Osteoblast (primary cell): Measurements from ENCODE around the gene DCAF6. TPM values are rescaled to one million over a fixed set of nuclear protein-coding genes. Genes with fewer than 3 reads are reported as not detected.
"Not testable (repeated sequence)": the region's sequence is repeated elsewhere in the genome, so short reads cannot be mapped to it uniquely, and the experiment has no call there.

ENCODE experiments used
- DNase-seq: peaks from one replicate; pipeline ENCODE4 v3.0.0; 2011; ENCODE audit warnings: low spot score, mixed read lengths; ENCODE audit not compliant: insufficient read length; ENCODE audit errors: missing footprints
- H2AFZ ChIP-seq: 2 replicates; pipeline ENCODE4 v1.6.0; 2011; ENCODE audit warnings: mild to moderate bottlenecking, low read length
- H3K27ac ChIP-seq: 2 replicates; pipeline ENCODE4 v1.5.1; 2011; ENCODE audit warnings: mild to moderate bottlenecking, low read depth, low read length, moderate library complexity
- H3K27me3 ChIP-seq: 2 replicates; pipeline ENCODE4 v1.6.0; 2012; ENCODE audit warnings: mild to moderate bottlenecking, control low read depth, inconsistent platforms, low read length, moderate library complexity; ENCODE audit not compliant: insufficient read depth
- H3K36me3 ChIP-seq: 2 replicates; pipeline ENCODE4 v1.5.1; 2011; ENCODE audit warnings: mild to moderate bottlenecking, low read length, control low read depth, moderate library complexity; ENCODE audit not compliant: insufficient read depth
- H3K4me1 ChIP-seq: 2 replicates; pipeline ENCODE4 v1.5.1; 2011; ENCODE audit warnings: mild to moderate bottlenecking, low read length, control low read depth, moderate library complexity; ENCODE audit not compliant: insufficient read depth
- H3K4me2 ChIP-seq: 2 replicates; pipeline ENCODE4 v1.6.0; 2011; ENCODE audit warnings: mild to moderate bottlenecking, low read length; ENCODE audit not compliant: insufficient read depth
- H3K4me3 ChIP-seq: fragments of 200-600 bp; sonication (generic); 3 replicates; pipeline ENCODE4 v1.5.1; 2012; ENCODE audit warnings: mild to moderate bottlenecking, low read length, inconsistent platforms; ENCODE audit not compliant: insufficient read depth
- H3K79me2 ChIP-seq: 2 replicates; pipeline ENCODE4 v1.6.0; 2012; ENCODE audit warnings: mild to moderate bottlenecking, low read length, control low read depth, inconsistent platforms; ENCODE audit not compliant: insufficient read depth
- H3K9me3 ChIP-seq: 2 replicates; pipeline ENCODE4 v1.5.1; 2011; ENCODE audit warnings: low read depth, low read length, control low read depth
- H4K20me1 ChIP-seq: 2 replicates; pipeline ENCODE4 v1.6.0; 2012; ENCODE audit warnings: mild to moderate bottlenecking, low read length, control low read depth; ENCODE audit not compliant: insufficient read depth
- total RNA-seq: library from RNA; depleted of rRNA; stranded (reverse); fragments of >200 nt; gene quantifications from 2 replicates; pipeline ENCODE4 v1.2.3, GENCODE V29; 2012
- TF ChIP-seq, protein P1 (sequence below): IDR thresholded peaks from 2 replicates; pipeline ENCODE4 v1.5.1; 2011; ENCODE audit warnings: mild to moderate bottlenecking, low read depth, low read length, moderate library complexity; ENCODE audit errors: extremely low read depth

DCAF6 gene
- total RNA-seq: 91.6 and 102 TPM in 2 replicates

GRCh38 chr1:167936068-167936929 is at the start of gene DCAF6:
Gene DCAF6 (plus strand): TSS chr1:167936683. CDS start chr1:167936912, 229 bp downstream.
- Histone ChIP-seq H3K9me3 (no peaks in the 10 kb centered on the region), H2AFZ (peak within 1 kb of the TSS; percentile 98), H3K79me2 (peaks cover 88% of the 10 kb centered on the region), H3K27me3 (no peaks in the 10 kb centered on the region), H3K4me1 (peaks cover 23% of the 10 kb centered on the region), H3K36me3 (no peaks in the 10 kb centered on the region), H3K4me3 (peak within 1 kb of the TSS; percentile 95), H3K27ac (peak within 1 kb of the TSS; percentile 99), H3K4me2 (peak within 1 kb of the TSS; percentile 97), H4K20me1 (peaks cover 28% of the 10 kb centered on the region)
- DNase-seq: peak; percentile 98
- TF ChIP-seq, protein P1, sequence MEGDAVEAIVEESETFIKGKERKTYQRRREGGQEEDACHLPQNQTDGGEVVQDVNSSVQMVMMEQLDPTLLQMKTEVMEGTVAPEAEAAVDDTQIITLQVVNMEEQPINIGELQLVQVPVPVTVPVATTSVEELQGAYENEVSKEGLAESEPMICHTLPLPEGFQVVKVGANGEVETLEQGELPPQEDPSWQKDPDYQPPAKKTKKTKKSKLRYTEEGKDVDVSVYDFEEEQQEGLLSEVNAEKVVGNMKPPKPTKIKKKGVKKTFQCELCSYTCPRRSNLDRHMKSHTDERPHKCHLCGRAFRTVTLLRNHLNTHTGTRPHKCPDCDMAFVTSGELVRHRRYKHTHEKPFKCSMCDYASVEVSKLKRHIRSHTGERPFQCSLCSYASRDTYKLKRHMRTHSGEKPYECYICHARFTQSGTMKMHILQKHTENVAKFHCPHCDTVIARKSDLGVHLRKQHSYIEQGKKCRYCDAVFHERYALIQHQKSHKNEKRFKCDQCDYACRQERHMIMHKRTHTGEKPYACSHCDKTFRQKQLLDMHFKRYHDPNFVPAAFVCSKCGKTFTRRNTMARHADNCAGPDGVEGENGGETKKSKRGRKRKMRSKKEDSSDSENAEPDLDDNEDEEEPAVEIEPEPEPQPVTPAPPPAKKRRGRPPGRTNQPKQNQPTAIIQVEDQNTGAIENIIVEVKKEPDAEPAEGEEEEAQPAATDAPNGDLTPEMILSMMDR: no peak

DNA sequence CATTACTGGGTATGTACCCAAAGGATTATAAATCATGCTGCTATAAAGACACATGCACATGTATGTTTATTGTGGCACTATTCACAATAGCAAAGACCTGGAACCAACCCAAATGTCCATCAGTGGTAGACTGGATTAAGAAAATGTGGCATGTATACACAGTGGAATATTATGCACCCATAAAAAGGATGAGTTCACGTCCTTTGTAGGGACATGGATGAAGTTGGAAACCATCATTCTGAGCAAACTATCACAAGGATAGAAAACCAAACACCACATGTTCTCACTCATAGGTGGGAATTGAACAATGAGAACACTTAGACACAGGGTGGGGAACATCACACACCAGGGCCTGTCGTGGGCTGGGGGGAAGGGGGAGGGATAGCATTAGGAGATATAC is 49.3 kb upstream of the DCAF6 start:
- H4K20me1 ChIP-seq, H3K79me2 ChIP-seq, DNase-seq, H3K4me2 ChIP-seq, H2AFZ ChIP-seq, H3K4me3 ChIP-seq, H3K27me3 ChIP-seq, H3K36me3 ChIP-seq, H3K27ac ChIP-seq, H3K4me1 ChIP-seq, H3K9me3 ChIP-seq: not testable (repeated sequence)

DNA sequence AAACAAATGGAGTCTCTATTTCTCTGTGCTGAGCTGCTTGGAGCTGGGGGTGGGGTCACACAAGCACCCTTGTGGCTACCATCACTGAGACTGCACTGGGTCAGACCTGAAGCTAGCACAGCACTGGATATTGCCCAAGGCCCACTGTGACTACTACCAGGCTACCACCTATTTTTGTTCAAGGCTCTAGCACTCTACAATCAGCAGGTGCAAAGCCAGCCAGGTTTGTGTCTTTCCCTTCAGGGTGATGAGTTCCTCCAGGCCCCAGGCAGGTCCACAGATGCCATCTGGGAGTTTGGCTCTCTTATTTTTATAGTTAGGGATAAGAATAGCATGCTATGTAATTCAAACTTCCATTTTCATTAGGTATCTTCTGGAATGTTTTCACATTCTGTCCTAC is 46.1 kb upstream of the DCAF6 start:
- H3K4me3 ChIP-seq: no peak overlapping the region
- no peak overlapping the region for H3K27ac ChIP-seq
- no peaks in the 10 kb centered on the region for H3K36me3 ChIP-seq
- H2AFZ ChIP-seq: no peak overlapping the region
- no peaks in the 10 kb centered on the region for H3K79me2 ChIP-seq
- H3K4me2 ChIP-seq: no peak overlapping the region
- no peak for DNase-seq
- no peaks in the 10 kb centered on the region for H3K27me3 ChIP-seq
- TF ChIP-seq, protein P1: no peak
- H3K9me3 ChIP-seq: no peaks in the 10 kb centered on the region
- H4K20me1 ChIP-seq: no peaks in the 10 kb centered on the region
- H3K4me1 ChIP-seq: no peaks in the 10 kb centered on the region

- Histone ChIP-seq H3K4me1 (no peaks in the 10 kb centered on the region), H3K36me3 (no peaks in the 10 kb centered on the region), H3K27me3 (no peaks in the 10 kb centered on the region), H3K9me3 (no peaks in the 10 kb centered on the region), H3K79me2 (no peaks in the 10 kb centered on the region), H3K4me2 (no peak overlapping the region), H3K27ac (no peak overlapping the region), H3K4me3 (no peak overlapping the region), H2AFZ (no peak overlapping the region), H4K20me1 (no peaks in the 10 kb centered on the region)
- TF ChIP-seq, protein P1: no peak
- DNase-seq: no peak
Measured at GRCh38 chr1:167893798-167894197, 42.7 kb upstream of the DCAF6 start.
